ENCODE measurements around the gene HNRNPA3.
A peak's percentile ranks its signal among the peaks of the same experiment; 100 is the strongest.

The HNRNPA3 gene

DNA sequence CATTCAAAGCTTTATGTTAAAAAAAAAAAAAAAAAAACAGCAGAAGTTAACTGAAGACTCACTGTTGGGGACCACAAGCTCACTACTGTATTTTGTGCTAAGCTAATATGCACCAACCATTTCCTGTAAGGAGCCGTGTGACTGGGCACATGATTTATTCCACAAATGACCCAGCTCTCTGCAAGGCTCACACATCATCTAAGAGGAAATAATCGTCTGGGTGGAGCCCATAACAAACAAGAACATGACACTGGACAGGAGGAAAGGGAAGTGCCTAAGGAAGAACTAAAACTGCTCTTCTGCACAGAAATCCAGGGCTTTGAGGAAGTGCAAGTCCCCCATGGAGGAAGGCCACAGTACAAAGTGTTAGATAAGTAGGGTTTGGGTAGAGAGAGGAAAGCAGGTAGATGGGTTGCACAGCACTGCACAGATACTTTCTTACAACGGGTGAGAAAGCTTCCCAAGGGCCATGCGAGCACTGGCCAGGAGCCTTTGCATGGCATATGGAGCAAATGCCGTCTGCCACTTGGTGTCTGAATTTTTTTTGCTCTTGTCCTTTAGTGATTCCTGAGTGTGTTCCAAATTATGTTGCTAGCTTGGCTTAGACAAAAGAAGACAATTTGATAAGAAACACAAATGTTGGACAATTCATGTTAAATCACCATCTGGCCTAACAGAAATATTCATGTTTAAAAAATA, 27.5 kb downstream of the HNRNPA3 start:
- POLR2A ChIA-PET, result interaction anchor here (1.4 to 3.3 kb wide), 2 partner anchors 23 to 24 kb away, joined by 3 to 18 read pairs; partner anchors contain the start of gene NFE2L2
- Histone ChIP-seq H3K9me3 (ENCODE audit: control insufficient read depth, insufficient read depth, low read depth, low read length) (no peaks in the 10 kb centered on the region), H3K27ac (ENCODE audit: extremely low read depth, low read depth, low read length) (no peak overlapping the region), H3K4me3 (ENCODE audit: low read depth, low read length) (no peak overlapping the region), H3K36me3 (ENCODE audit: control insufficient read depth in 2 of 2, insufficient read depth in 1 of 2, low read length in 2 of 2) (no peaks in the 10 kb centered on the region; a peak in 1 of 3 replicates), H3K4me1 (ENCODE audit: control insufficient read depth, insufficient read depth, low read length) (peaks cover 30% of the 10 kb centered on the region)
- no peak for TF ChIP-seq PRDM1 (tag by site-specific recombination; IDR thresholded peaks at IDR 0.05)
- TF ChIP-seq, protein P1, sequence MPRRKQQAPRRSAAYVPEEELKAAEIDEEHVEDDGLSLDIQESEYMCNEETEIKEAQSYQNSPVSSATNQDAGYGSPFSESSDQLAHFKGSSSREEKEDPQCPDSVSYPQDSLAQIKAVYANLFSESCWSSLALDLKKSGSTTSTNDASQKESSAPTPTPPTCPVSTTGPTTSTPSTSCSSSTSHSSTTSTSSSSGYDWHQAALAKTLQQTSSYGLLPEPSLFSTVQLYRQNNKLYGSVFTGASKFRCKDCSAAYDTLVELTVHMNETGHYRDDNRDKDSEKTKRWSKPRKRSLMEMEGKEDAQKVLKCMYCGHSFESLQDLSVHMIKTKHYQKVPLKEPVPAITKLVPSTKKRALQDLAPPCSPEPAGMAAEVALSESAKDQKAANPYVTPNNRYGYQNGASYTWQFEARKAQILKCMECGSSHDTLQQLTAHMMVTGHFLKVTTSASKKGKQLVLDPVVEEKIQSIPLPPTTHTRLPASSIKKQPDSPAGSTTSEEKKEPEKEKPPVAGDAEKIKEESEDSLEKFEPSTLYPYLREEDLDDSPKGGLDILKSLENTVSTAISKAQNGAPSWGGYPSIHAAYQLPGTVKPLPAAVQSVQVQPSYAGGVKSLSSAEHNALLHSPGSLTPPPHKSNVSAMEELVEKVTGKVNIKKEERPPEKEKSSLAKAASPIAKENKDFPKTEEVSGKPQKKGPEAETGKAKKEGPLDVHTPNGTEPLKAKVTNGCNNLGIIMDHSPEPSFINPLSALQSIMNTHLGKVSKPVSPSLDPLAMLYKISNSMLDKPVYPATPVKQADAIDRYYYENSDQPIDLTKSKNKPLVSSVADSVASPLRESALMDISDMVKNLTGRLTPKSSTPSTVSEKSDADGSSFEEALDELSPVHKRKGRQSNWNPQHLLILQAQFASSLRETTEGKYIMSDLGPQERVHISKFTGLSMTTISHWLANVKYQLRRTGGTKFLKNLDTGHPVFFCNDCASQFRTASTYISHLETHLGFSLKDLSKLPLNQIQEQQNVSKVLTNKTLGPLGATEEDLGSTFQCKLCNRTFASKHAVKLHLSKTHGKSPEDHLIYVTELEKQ (tag by site-specific recombination; IDR thresholded peaks at IDR 0.05; ENCODE audit: borderline replicate concordance), result no peak
- TF ChIP-seq ZNF626 (tag by site-specific recombination; IDR thresholded peaks at IDR 0.05), result no peak
- TF ChIP-seq ZNF2 (tag by site-specific recombination; IDR thresholded peaks at IDR 0.05), result no peak
- CTCF ChIA-PET, result interaction anchor here (1.0 to 4.5 kb wide), 5 partner anchors 14 to 489 kb away, joined by 3 to 33 read pairs (median 7); partner anchors contain the start of gene NFE2L2

DNA sequence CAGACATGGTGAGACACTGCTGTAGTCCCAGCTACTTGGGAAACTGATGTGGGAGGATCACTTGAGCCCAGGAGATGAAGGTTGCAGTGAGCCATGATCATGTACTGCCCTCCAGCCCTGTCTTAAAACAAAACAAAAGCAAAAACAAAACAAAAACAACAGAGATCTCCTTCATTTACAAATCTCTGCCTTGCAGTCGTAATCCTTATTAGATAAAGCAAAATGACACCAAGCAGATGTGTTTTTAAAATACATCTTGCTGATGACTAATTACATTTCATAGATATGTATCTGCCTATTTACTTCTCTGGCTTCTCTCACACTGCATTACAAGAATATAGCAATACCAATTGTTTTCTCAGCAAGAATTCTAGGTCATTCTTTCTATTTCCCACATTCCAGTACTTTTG, 29.1 kb downstream of the HNRNPA3 start:
- Histone ChIP-seq H3K36me3 (ENCODE audit: control insufficient read depth in 2 of 2, insufficient read depth in 1 of 2, low read length in 2 of 2) (no peaks in the 10 kb centered on the region), H3K9me3 (ENCODE audit: control insufficient read depth, insufficient read depth, low read depth, low read length) (no peaks in the 10 kb centered on the region), H3K27ac (ENCODE audit: extremely low read depth, low read depth, low read length) (peak overlapping the region; percentile 73), H3K4me1 (ENCODE audit: control insufficient read depth, insufficient read depth, low read length) (peaks cover 34% of the 10 kb centered on the region), H3K4me3 (ENCODE audit: low read depth, low read length) (peak overlapping the region; percentile 14; the same call in 1 of the 2 replicates)
- POLR2A ChIA-PET, result interaction anchor here (0.5 to 3.3 kb wide), 2 partner anchors 14 to 23 kb away, joined by 3 to 18 read pairs; partner anchors contain the start of gene NFE2L2
- CTCF ChIA-PET, result interaction anchor here (0.6 to 4.5 kb wide), 3 partner anchors 12 to 22 kb away, joined by 3 to 33 read pairs (median 16); partner anchors contain the start of gene NFE2L2
- TF ChIP-seq ZNF837 (tag by site-specific recombination; IDR thresholded peaks at IDR 0.05), result no peak
- no peak for TF ChIP-seq ZNF169 (tag by site-specific recombination; IDR thresholded peaks at IDR 0.05)
- no peak for TF ChIP-seq ZNF16 (tag by site-specific recombination; IDR thresholded peaks at IDR 0.05; ENCODE audit: low read depth)
- no peak for TF ChIP-seq IKZF3 (tag by site-specific recombination; IDR thresholded peaks at IDR 0.05)
- TF ChIP-seq, protein P2, sequence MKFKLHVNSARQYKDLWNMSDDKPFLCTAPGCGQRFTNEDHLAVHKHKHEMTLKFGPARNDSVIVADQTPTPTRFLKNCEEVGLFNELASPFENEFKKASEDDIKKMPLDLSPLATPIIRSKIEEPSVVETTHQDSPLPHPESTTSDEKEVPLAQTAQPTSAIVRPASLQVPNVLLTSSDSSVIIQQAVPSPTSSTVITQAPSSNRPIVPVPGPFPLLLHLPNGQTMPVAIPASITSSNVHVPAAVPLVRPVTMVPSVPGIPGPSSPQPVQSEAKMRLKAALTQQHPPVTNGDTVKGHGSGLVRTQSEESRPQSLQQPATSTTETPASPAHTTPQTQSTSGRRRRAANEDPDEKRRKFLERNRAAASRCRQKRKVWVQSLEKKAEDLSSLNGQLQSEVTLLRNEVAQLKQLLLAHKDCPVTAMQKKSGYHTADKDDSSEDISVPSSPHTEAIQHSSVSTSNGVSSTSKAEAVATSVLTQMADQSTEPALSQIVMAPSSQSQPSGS (tag by site-specific recombination; IDR thresholded peaks at IDR 0.05; ENCODE audit: low read depth), result no peak
- TF ChIP-seq ZNF48 (tag by site-specific recombination; IDR thresholded peaks at IDR 0.05), result no peak
- TF ChIP-seq GLIS1 (tag by site-specific recombination; IDR thresholded peaks at IDR 0.05), result no peak
- TF ChIP-seq, protein P3, sequence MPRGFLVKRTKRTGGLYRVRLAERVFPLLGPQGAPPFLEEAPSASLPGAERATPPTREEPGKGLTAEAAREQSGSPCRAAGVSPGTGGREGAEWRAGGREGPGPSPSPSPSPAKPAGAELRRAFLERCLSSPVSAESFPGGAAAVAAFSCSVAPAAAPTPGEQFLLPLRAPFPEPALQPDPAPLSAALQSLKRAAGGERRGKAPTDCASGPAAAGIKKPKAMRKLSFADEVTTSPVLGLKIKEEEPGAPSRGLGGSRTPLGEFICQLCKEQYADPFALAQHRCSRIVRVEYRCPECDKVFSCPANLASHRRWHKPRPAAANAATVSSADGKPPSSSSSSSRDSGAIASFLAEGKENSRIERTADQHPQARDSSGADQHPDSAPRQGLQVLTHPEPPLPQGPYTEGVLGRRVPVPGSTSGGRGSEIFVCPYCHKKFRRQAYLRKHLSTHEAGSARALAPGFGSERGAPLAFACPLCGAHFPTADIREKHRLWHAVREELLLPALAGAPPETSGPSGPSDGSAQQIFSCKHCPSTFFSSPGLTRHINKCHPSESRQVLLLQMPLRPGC (tag by site-specific recombination; IDR thresholded peaks at IDR 0.05), result no peak
- TF ChIP-seq PATZ1 (tag by site-specific recombination; IDR thresholded peaks at IDR 0.05), result no peak
- TF ChIP-seq ZNF585B (tag by site-specific recombination; IDR thresholded peaks at IDR 0.05), result no peak
- no peak for TF ChIP-seq ZNF26 (tag by site-specific recombination; IDR thresholded peaks at IDR 0.05)
- no peak for TF ChIP-seq ZNF701 (tag by site-specific recombination; IDR thresholded peaks at IDR 0.05)
- TF ChIP-seq KLF7 (tag by site-specific recombination; IDR thresholded peaks at IDR 0.05; ENCODE audit: borderline replicate concordance), result no peak
- TF ChIP-seq ZNF423 (tag by site-specific recombination; IDR thresholded peaks at IDR 0.05), result no peak
- no peak for TF ChIP-seq PRDM1 (tag by site-specific recombination; IDR thresholded peaks at IDR 0.05)
- TF ChIP-seq ZNF350 (tag by site-specific recombination; IDR thresholded peaks at IDR 0.05), result no peak
- no peak for TF ChIP-seq TCF7L2 (IDR thresholded peaks at IDR 0.05; ENCODE audit: borderline replicate concordance, low read depth, low read length)
- no peak for TF ChIP-seq ZNF341 (tag by site-specific recombination; IDR thresholded peaks at IDR 0.05; ENCODE audit: low read depth)
- TF ChIP-seq ZNF146 (tag by site-specific recombination; IDR thresholded peaks at IDR 0.05), result no peak
- no peak for TF ChIP-seq ZNF521 (tag by site-specific recombination; IDR thresholded peaks at IDR 0.05)
